Mesendoderm (in vitro differentiated cells): ENCODE results near the gene PDZK1IP1.
"Not testable (repeated sequence)": the region's sequence is repeated elsewhere in the genome, so short reads cannot be mapped to it uniquely, and the experiment has no call there.

Source experiments
- DNase-seq: peaks from one replicate; pipeline ENCODE4 v3.0.0; 2013
- H2AK5ac ChIP-seq: 2 replicates; pipeline ENCODE4 v1.6.1; 2013; ENCODE audit warnings: low read length, inconsistent platforms
- H2BK120ac ChIP-seq: 2 replicates; pipeline ENCODE4 v1.6.1; 2013; ENCODE audit warnings: low read depth, mild to moderate bottlenecking, low read length, moderate library complexity, mixed read lengths
- H2BK15ac ChIP-seq: replicated peaks from 2 replicates; pipeline ENCODE4 v1.6.1; 2013; ENCODE audit warnings: low read depth, mild to moderate bottlenecking, moderate library complexity
- H2BK5ac ChIP-seq: 2 replicates; pipeline ENCODE4 v1.6.1; 2013; ENCODE audit warnings: low read length, inconsistent platforms
- H3K18ac ChIP-seq: 2 replicates; pipeline ENCODE4 v1.6.1; 2013; ENCODE audit warnings: mild to moderate bottlenecking, low read length, mixed read lengths
- H3K23ac ChIP-seq: one replicate; pipeline ENCODE4 v1.6.1; 2013; ENCODE audit warnings: low read length
- H3K27ac ChIP-seq: 2 replicates; pipeline ENCODE4 v1.5.1; 2013; ENCODE audit warnings: low read depth, mild to moderate bottlenecking, inconsistent platforms, low read length, moderate library complexity
- H3K27me3 ChIP-seq: 2 replicates; pipeline ENCODE4 v1.6.1; 2013; ENCODE audit warnings: low read length, control low read depth, mild to moderate bottlenecking, inconsistent platforms; ENCODE audit not compliant: insufficient read depth, poor library complexity
- H3K36me3 ChIP-seq: 2 replicates; pipeline ENCODE4 v1.6.1; 2013; ENCODE audit warnings: low read length, inconsistent platforms; ENCODE audit not compliant: control insufficient read depth, insufficient read depth
- H3K4ac ChIP-seq: one replicate; pipeline ENCODE4 v1.6.1; 2013; ENCODE audit warnings: low read depth, mild to moderate bottlenecking, low read length, moderate library complexity
- H3K4me1 ChIP-seq: 2 replicates; pipeline ENCODE4 v1.6.1; 2013; ENCODE audit warnings: low read depth, low read length, inconsistent platforms; ENCODE audit not compliant: control insufficient read depth
- H3K4me2 ChIP-seq: 2 replicates; pipeline ENCODE4 v1.6.1; 2013; ENCODE audit warnings: low read length
- H3K4me3 ChIP-seq: 2 replicates; pipeline ENCODE4 v1.5.1; 2013; ENCODE audit warnings: mild to moderate bottlenecking, low read length
- H3K56ac ChIP-seq: one replicate; pipeline ENCODE4 v1.6.1; 2013; ENCODE audit warnings: low read length
- H3K79me1 ChIP-seq: 2 replicates; pipeline ENCODE4 v1.6.1; 2013; ENCODE audit warnings: low read length, inconsistent platforms
- H3K79me2 ChIP-seq: 2 replicates; pipeline ENCODE4 v1.6.1; 2013; ENCODE audit warnings: mild to moderate bottlenecking, low read length; ENCODE audit not compliant: control insufficient read depth, insufficient read depth
- H3K9ac ChIP-seq: 2 replicates; pipeline ENCODE4 v1.6.1; 2013; ENCODE audit warnings: low read length, inconsistent platforms
- H4K5ac ChIP-seq: one replicate; pipeline ENCODE4 v1.6.1; 2013; ENCODE audit warnings: low read length
- H4K8ac ChIP-seq: one replicate; pipeline ENCODE4 v1.6.1; 2013; ENCODE audit warnings: low read depth, mild to moderate bottlenecking, control low read depth, low read length, moderate library complexity
- WGBS: extraction: QIAGEN DNeasy Blood & Tissue Kit; methylation state at CpG from one replicate; pipeline ENCODE4 v1.1.7; 2013; ENCODE audit warnings: low lambda C conversion rate, missing lambda C conversion rate; ENCODE audit not compliant: insufficient coverage; ENCODE audit errors: extremely low coverage; 5-methylcytosine and 5-hydroxymethylcytosine counted together

Gene PDZK1IP1

GRCh38 chr1:47147047-47147785, 42.6 kb downstream of the PDZK1IP1 start:
- H2BK5ac ChIP-seq = no peak overlapping the region
- H3K27me3 ChIP-seq = no peaks in the 10 kb centered on the region
- H3K4me2 ChIP-seq = no peak overlapping the region
- no peaks in the 10 kb centered on the region for H3K79me2 ChIP-seq
- no peaks in the 10 kb centered on the region for H3K4me1 ChIP-seq
- no peak overlapping the region for H3K18ac ChIP-seq
- H3K9ac ChIP-seq = no peak overlapping the region
- no peak overlapping the region for H2AK5ac ChIP-seq
- no peak overlapping the region for H3K56ac ChIP-seq
- no peak overlapping the region for H2BK15ac ChIP-seq
- no peak overlapping the region for H4K8ac ChIP-seq
- H3K23ac ChIP-seq = no peak overlapping the region
- no peak overlapping the region for H4K5ac ChIP-seq
- H3K4me3 ChIP-seq = no peak overlapping the region
- WGBS = no CpG with 5 or more reads among the region's 6 CpGs
- no peak overlapping the region for H2BK120ac ChIP-seq
- H3K27ac ChIP-seq = no peak overlapping the region
- H3K79me1 ChIP-seq = no peaks in the 10 kb centered on the region
- H3K4ac ChIP-seq = no peak overlapping the region
- H3K36me3 ChIP-seq = no peaks in the 10 kb centered on the region
- DNase-seq = no peak

GRCh38 chr1:47146495-47146894, 43.3 kb downstream of the PDZK1IP1 start:
- not testable (repeated sequence) for H3K79me1 ChIP-seq, H3K36me3 ChIP-seq, H3K18ac ChIP-seq, H2BK5ac ChIP-seq, DNase-seq, H3K79me2 ChIP-seq, H3K56ac ChIP-seq, H2BK120ac ChIP-seq, H3K23ac ChIP-seq, H3K4ac ChIP-seq, H3K9ac ChIP-seq, H4K8ac ChIP-seq, H3K4me2 ChIP-seq, H2AK5ac ChIP-seq, H3K27me3 ChIP-seq, H4K5ac ChIP-seq, H3K4me1 ChIP-seq, H2BK15ac ChIP-seq, H3K27ac ChIP-seq, H3K4me3 ChIP-seq
- WGBS = no CpG with 5 or more reads among the region's 1 CpG

- H3K18ac ChIP-seq, H4K8ac ChIP-seq, H3K79me1 ChIP-seq, H3K4me1 ChIP-seq, H3K4me3 ChIP-seq, H3K9ac ChIP-seq, H3K27ac ChIP-seq, H3K27me3 ChIP-seq, H3K36me3 ChIP-seq, H4K5ac ChIP-seq, H2BK5ac ChIP-seq, H3K56ac ChIP-seq, H2BK120ac ChIP-seq, H3K4me2 ChIP-seq, H2BK15ac ChIP-seq, H3K79me2 ChIP-seq, H3K23ac ChIP-seq, H2AK5ac ChIP-seq, H3K4ac ChIP-seq: not testable (repeated sequence)
- peak; percentile 49 for DNase-seq
- WGBS = no CpG with 5 or more reads among the region's 6 CpGs
These were observed 46.2 kb downstream of the PDZK1IP1 start for GRCh38 chr1:47143654-47144053.

GRCh38 chr1:47140358-47140757, 49.5 kb downstream of the PDZK1IP1 start:
- not testable (repeated sequence) for H4K5ac ChIP-seq, H3K18ac ChIP-seq
- whole genome bisulfite sequencing = no CpG with 5 or more reads among the region's 3 CpGs

DNA sequence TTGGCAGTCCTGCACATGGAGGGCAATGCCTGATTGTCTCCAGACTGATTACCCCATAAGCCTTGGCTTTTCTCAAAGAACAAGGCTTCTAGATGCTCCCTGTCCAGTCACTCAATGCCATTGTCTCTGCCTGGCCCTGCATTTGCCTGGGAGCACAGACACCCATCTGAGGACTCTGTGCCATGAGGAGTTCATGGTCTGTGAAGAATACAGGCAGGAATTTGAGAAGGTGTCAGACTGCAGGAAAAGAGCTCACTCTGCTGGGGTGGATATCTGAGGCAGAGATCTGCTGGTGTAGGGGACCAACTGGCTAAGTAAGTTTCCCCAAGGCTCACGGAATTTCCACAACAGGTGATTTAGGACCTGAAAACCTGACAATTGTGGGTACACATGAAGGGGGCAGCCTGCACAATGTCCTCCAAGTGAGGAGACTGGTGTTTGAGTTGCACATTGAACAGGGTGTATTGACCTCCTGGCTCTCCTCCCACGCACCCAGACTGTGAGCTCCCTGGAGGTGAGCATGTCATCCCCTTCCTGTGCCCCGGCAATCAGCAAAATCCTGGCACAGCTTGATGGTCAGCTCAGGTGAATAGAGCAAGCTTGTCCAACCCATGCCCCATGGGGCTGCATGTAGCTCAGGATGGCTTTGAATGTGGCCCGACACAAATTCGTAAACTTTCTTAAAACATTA, 51.8 kb downstream of the PDZK1IP1 start:
- H3K18ac ChIP-seq = no peak overlapping the region
- H2BK5ac ChIP-seq = no peak overlapping the region
- no peak overlapping the region for H2BK15ac ChIP-seq
- no peaks in the 10 kb centered on the region for H3K27me3 ChIP-seq
- no peak overlapping the region for H3K4me3 ChIP-seq
- no CpG with 5 or more reads among the region's 5 CpGs for WGBS
- no peak overlapping the region for H3K4ac ChIP-seq
- H2AK5ac ChIP-seq = no peak overlapping the region
- H3K9ac ChIP-seq = no peak overlapping the region
- no peaks in the 10 kb centered on the region for H3K79me1 ChIP-seq
- H3K27ac ChIP-seq = no peak overlapping the region
- H3K56ac ChIP-seq = peak overlapping the region; percentile 7
- no peak overlapping the region for H3K4me2 ChIP-seq
- no peak overlapping the region for H4K8ac ChIP-seq
- peaks cover 6% of the 10 kb centered on the region for H3K4me1 ChIP-seq
- no peaks in the 10 kb centered on the region for H3K79me2 ChIP-seq
- no peaks in the 10 kb centered on the region for H3K36me3 ChIP-seq
- H4K5ac ChIP-seq = no peak overlapping the region
- H2BK120ac ChIP-seq = no peak overlapping the region
- DNase-seq = peak; percentile 52
- H3K23ac ChIP-seq = peak overlapping the region; percentile 89

More at GRCh38 chr1:47140358-47140757, 49.5 kb downstream of the PDZK1IP1 start:
- DNase-seq, H3K27me3 ChIP-seq, H3K36me3 ChIP-seq, H2BK120ac ChIP-seq, H3K79me1 ChIP-seq, H4K8ac ChIP-seq, H2BK5ac ChIP-seq, H3K79me2 ChIP-seq, H3K4ac ChIP-seq, H3K27ac ChIP-seq, H3K23ac ChIP-seq, H3K4me2 ChIP-seq, H3K4me1 ChIP-seq, H2BK15ac ChIP-seq, H3K4me3 ChIP-seq, H3K9ac ChIP-seq, H3K56ac ChIP-seq, H2AK5ac ChIP-seq: not testable (repeated sequence)
